GM12878 (cell line): ENCODE measurements around the gene RFK.
A peak's percentile ranks its signal among the peaks of the same experiment; 100 is the strongest.

Source experiments
- BCL11A ChIP-seq: IDR thresholded peaks from 2 replicates; pipeline ENCODE4 v1.6.1; 2011; ENCODE audit warnings: low read depth, low read length
- BHLHE40 ChIP-seq, 2 experiments: fragments of 450-650 bp in 1 of 2; IDR thresholded peaks; 2 replicates each; pipeline ENCODE4 v1.6.1; 2011 to 2017; ENCODE audit warnings: low read depth in 2 of 2, borderline replicate concordance in 1 of 2, improper control_type of control experiment in 1 of 2, low read length in 1 of 2, mild to moderate bottlenecking in 1 of 2
- CTCF ChIP-seq, 3 experiments: IDR thresholded peaks in 2 of 3; conservative IDR thresholded peaks in 1 of 3; 2 replicates each; pipeline ENCODE4 v1.5.1; 2011; ENCODE audit warnings: low read depth in 3 of 3, low read length in 3 of 3, mild to moderate bottlenecking in 3 of 3, control low read depth in 2 of 3, moderate library complexity in 2 of 3, inconsistent platforms in 1 of 3, mixed read lengths in 1 of 3; ENCODE audit not compliant: control insufficient read depth in 2 of 3, insufficient read depth in 1 of 3; ENCODE audit errors: extremely low read depth in 1 of 3
- EZH2 ChIP-seq: IDR thresholded peaks from 2 replicates; pipeline ENCODE4 v1.6.1; 2012; ENCODE audit warnings: low read depth, mild to moderate bottlenecking, control low read depth, inconsistent platforms, low read length, borderline replicate concordance; ENCODE audit not compliant: control insufficient read depth
- POLR2AphosphoS2 ChIP-seq: IDR thresholded peaks from 2 replicates; pipeline ENCODE4 v1.6.1; 2011; ENCODE audit warnings: low read depth, mild to moderate bottlenecking, low read length, improper control_type of control experiment, moderate library complexity
- RELA ChIP-seq: fragments of 450-650 bp; IDR thresholded peaks from 2 replicates; pipeline ENCODE4 v1.8.0; 2014; ENCODE audit warnings: borderline replicate concordance; ENCODE audit not compliant: partially characterized antibody
- SMC3 ChIP-seq: IDR thresholded peaks from 2 replicates; pipeline ENCODE4 v1.6.1; 2011; ENCODE audit warnings: low read length, improper control_type of control experiment, borderline replicate concordance

GRCh38 chr9:76394195-76394959 lies at the start of gene RFK:
- no peak for TF ChIP-seq EZH2
- no peak for TF ChIP-seq POLR2AphosphoS2
- TF ChIP-seq RELA = no peak
- no peak for TF ChIP-seq BCL11A
- TF ChIP-seq CTCF (IDR thresholded peaks at IDR 0.05 in 2 of 3, conservative IDR thresholded peaks at IDR 0.05 in 1 of 3; ENCODE audit: control insufficient read depth in 2 of 3, extremely low read depth in 1 of 3, insufficient read depth in 1 of 3, low read depth in 3 of 3, low read length in 3 of 3) = peak; percentile 42 to 64 (median 46); a peak in 4 of 6 replicates
- peak in 1 of 2 experiments; percentile 53; a peak in 2 of 4 replicates for TF ChIP-seq BHLHE40 (IDR thresholded peaks at IDR 0.05; ENCODE audit: borderline replicate concordance in 1 of 2, low read depth in 2 of 2, low read length in 1 of 2)
- no peak; the same call in 1 of the 2 replicates for TF ChIP-seq SMC3
